ENCODE measurements around the gene RBM14. TPM values are rescaled to one million over a fixed set of nuclear protein-coding genes. Genes with fewer than 3 reads are reported as not detected.

The RBM14 gene
- 66.4 to 87.4 TPM (median 70.9 TPM) in 5 replicates for total RNA-seq (2022; extraction: Qiagen RNA extraction; ENCODE audit: low read depth)

GRCh38 chr11:66616379-66617154, at the start of gene RBM14:
Gene RBM14 (plus strand): TSS chr11:66616630. CDS start chr11:66616721, 91 bp downstream.

GRCh38 chr11:66568124-66568916, 48.1 kb upstream of the RBM14 start, which contains the start of gene CTSF:
Gene CTSF (minus strand): TSS chr11:66568606. CDS start chr11:66568486, 120 bp downstream.

DNA sequence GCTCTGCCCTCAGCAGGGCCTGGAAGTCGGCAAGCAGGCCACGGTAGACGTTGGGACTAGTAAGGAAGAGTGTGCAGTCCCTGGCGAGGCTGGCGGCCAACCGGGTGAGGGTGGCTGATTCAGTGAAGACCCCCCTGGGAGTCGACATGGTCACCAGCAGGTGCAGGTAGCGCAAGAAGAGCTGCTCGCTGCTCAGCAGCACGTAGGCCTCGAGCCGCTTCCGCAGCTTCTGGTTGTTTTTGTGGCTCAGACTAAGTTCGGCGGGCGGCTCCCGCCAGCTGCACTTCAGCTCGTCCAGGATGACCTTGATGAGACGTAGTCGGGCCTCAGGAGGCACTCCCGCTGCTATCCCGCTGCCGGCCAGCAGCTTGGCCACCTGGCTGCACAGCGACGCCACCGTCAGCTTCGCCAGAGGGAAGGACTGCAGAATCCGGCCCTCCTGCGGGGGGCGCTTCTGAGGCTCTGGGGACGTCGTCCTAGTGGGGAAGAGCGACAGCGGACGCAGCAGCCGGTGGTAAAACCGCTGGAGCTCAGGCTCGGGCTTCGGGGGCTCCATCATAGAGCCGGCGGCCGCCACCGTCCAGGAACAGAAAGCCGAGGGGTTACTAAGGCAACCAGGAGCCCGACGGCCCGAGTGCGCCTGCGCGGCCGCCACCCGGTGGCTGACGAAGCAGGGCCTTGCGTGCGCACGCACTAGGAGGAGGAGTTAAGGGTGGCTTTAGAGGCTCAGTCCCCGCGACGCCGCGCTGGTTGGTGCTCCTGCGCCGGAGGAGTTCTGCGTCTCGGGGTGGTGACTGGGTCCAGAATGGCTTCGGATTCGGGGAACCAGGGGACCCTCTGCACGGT, 23.8 kb upstream of the RBM14 start, which contains the start of the genes CCDC87 and CCS:
TSS of gene CCDC87 (minus strand) at position 607 of the 846 bp plus-strand sequence. CDS start at position 559, 48 bp downstream.
TSS of gene CCS (plus strand) at position 729 of the 846 bp plus-strand sequence. CDS start at position 806, 77 bp downstream.

DNA sequence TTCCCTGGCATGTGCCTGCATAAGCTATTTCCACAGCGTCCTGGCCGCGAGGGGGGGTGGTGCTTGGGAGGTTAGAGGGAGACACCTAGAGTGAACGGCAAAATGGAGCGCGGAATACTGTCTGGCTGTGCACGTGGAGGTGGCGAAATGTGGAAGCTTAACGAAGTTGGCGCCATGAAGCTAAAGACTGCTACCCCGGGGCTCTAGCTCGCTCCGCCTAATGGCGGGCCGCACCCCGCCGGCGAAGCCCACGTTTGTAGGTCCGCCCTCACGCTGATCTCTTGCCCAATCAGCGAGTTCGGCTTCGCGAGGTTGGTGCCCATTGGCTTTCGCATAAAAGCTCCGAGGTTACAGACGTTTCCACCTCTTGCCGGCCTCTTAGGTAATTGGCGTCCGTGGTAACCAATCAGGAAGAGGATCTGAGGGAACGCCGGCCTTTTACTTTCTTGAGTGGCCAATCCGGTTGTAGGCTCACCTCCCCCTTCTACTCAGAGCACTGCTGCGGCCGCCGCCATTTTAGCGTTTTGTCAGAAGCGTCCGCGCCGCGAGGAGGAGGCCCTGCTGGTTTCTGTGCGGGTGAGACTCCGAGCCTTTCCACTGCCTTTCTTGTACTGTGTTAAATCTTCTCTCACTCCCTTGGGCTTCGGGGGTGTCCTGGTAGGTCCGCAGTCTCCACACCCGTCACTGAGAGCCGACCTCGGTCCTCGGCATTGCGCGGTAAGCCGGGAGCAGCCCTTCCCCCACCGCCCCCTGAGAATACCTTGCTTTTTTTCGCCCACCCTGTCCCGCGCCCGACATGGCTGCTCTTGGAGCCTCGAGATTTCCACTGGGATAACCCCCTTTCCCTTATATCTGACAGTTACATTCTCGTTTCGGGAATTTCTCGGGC, 22.0 kb downstream of the RBM14 start, which contains the start of gene RBM4:
TSS of gene RBM4 (plus strand) at position 527 of the 889 bp plus-strand sequence. CDS start 1,009 bp downstream, outside the sequence.

Other genes starting within 250 kb of the RBM14 start
- gene SLC29A2, start 244.9 kb upstream of the RBM14 start, total RNA-seq (2022; extraction: Qiagen RNA extraction; ENCODE audit: low read depth): 3.4 to 5.7 TPM (median 4.1 TPM) in 5 replicates
- not detected in 5 replicates for gene NPAS4, start 195.6 kb upstream of the RBM14 start, total RNA-seq (2022; extraction: Qiagen RNA extraction; ENCODE audit: low read depth)
- 87.4 to 117 TPM (median 111 TPM) in 5 replicates for gene MRPL11, start 177.8 kb upstream of the RBM14 start, total RNA-seq (2022; extraction: Qiagen RNA extraction; ENCODE audit: low read depth)
- gene PELI3, start 149.7 kb upstream of the RBM14 start, total RNA-seq (2022; extraction: Qiagen RNA extraction; ENCODE audit: low read depth): 5.0 to 6.4 TPM (median 5.0 TPM) in 5 replicates
- 54.9 to 77.2 TPM (median 56.6 TPM) in 5 replicates for gene DPP3, start 136.2 kb upstream of the RBM14 start, total RNA-seq (2022; extraction: Qiagen RNA extraction; ENCODE audit: low read depth)
- 8.7 to 11.2 TPM (median 10.4 TPM) in 5 replicates for gene BBS1, start 106.0 kb upstream of the RBM14 start, total RNA-seq (2022; extraction: Qiagen RNA extraction; ENCODE audit: low read depth)
- gene ZDHHC24, start 70.6 kb upstream of the RBM14 start, total RNA-seq (2022; extraction: Qiagen RNA extraction; ENCODE audit: low read depth): 7.8 to 13.8 TPM (median 12.9 TPM) in 5 replicates
- gene ACTN3, start 69.7 kb upstream of the RBM14 start, total RNA-seq (2022; extraction: Qiagen RNA extraction; ENCODE audit: low read depth): 0.02 to 0.08 TPM (median 0.05 TPM) in 3 of 5 replicates, not detected in the others
- 32.4 to 36.0 TPM (median 34.3 TPM) in 5 replicates for gene CTSF, start 48.0 kb upstream of the RBM14 start, total RNA-seq (2022; extraction: Qiagen RNA extraction; ENCODE audit: low read depth)
- gene CCDC87, start 23.6 kb upstream of the RBM14 start, total RNA-seq (2022; extraction: Qiagen RNA extraction; ENCODE audit: low read depth): 0.53 to 0.74 TPM (median 0.64 TPM) in 5 replicates
- gene CCS, start 23.4 kb upstream of the RBM14 start, total RNA-seq (2022; extraction: Qiagen RNA extraction; ENCODE audit: low read depth): 25.0 to 29.3 TPM (median 25.7 TPM) in 5 replicates
- gene RBM4, start 22.1 kb downstream of the RBM14 start, total RNA-seq (2022; extraction: Qiagen RNA extraction; ENCODE audit: low read depth): 133 to 153 TPM (median 138 TPM) in 5 replicates
- gene RBM4B, start 61.3 kb downstream of the RBM14 start, total RNA-seq (2022; extraction: Qiagen RNA extraction; ENCODE audit: low read depth): 17.6 to 24.0 TPM (median 22.7 TPM) in 5 replicates
- gene SPTBN2, start 112.6 kb downstream of the RBM14 start, total RNA-seq (2022; extraction: Qiagen RNA extraction; ENCODE audit: low read depth): 8.2 to 13.2 TPM (median 9.9 TPM) in 5 replicates
- 31.9 to 50.1 TPM (median 41.4 TPM) in 5 replicates for gene RCE1, start 226.8 kb downstream of the RBM14 start, total RNA-seq (2022; extraction: Qiagen RNA extraction; ENCODE audit: low read depth)
- 53.6 to 81.7 TPM (median 67.6 TPM) in 5 replicates for gene LRFN4, start 240.4 kb downstream of the RBM14 start, total RNA-seq (2022; extraction: Qiagen RNA extraction; ENCODE audit: low read depth)